ENCODE data around the gene TMPRSS6. TPM values are rescaled to one million over a fixed set of nuclear protein-coding genes. Genes with fewer than 3 reads are reported as not detected.

The TMPRSS6 gene
- total RNA-seq, 2 experiments from 2014 or later: 11.3 to 12.4 TPM

GRCh38 chr22:37111156-37111717, 1.7 kb upstream of the TMPRSS6 start:
- H3K9me3 Mint-ChIP-seq: no peaks in the 10 kb centered on the region
- CTCF ChIA-PET: no interaction called here
- TF ChIP-seq, protein P1, sequence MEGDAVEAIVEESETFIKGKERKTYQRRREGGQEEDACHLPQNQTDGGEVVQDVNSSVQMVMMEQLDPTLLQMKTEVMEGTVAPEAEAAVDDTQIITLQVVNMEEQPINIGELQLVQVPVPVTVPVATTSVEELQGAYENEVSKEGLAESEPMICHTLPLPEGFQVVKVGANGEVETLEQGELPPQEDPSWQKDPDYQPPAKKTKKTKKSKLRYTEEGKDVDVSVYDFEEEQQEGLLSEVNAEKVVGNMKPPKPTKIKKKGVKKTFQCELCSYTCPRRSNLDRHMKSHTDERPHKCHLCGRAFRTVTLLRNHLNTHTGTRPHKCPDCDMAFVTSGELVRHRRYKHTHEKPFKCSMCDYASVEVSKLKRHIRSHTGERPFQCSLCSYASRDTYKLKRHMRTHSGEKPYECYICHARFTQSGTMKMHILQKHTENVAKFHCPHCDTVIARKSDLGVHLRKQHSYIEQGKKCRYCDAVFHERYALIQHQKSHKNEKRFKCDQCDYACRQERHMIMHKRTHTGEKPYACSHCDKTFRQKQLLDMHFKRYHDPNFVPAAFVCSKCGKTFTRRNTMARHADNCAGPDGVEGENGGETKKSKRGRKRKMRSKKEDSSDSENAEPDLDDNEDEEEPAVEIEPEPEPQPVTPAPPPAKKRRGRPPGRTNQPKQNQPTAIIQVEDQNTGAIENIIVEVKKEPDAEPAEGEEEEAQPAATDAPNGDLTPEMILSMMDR (IDR thresholded peaks at IDR 0.05): no peak
- POLR2A ChIA-PET: no interaction called here
- DNase-seq (no peak), ATAC-seq (no peak)
- H3K27me3 Mint-ChIP-seq: no peaks in the 10 kb centered on the region
- H3K4me3 Mint-ChIP-seq: no peak overlapping the region
- H3K4me1 Mint-ChIP-seq (ENCODE audit: low read depth): peaks cover 13% of the 10 kb centered on the region
- intact Hi-C loops (cut with micrococcal nuclease): no loop called here
- no peak overlapping the region for H3K27ac Mint-ChIP-seq
- peaks cover 2% of the 10 kb centered on the region for H3K36me3 Mint-ChIP-seq (ENCODE audit: low read depth)

DNA sequence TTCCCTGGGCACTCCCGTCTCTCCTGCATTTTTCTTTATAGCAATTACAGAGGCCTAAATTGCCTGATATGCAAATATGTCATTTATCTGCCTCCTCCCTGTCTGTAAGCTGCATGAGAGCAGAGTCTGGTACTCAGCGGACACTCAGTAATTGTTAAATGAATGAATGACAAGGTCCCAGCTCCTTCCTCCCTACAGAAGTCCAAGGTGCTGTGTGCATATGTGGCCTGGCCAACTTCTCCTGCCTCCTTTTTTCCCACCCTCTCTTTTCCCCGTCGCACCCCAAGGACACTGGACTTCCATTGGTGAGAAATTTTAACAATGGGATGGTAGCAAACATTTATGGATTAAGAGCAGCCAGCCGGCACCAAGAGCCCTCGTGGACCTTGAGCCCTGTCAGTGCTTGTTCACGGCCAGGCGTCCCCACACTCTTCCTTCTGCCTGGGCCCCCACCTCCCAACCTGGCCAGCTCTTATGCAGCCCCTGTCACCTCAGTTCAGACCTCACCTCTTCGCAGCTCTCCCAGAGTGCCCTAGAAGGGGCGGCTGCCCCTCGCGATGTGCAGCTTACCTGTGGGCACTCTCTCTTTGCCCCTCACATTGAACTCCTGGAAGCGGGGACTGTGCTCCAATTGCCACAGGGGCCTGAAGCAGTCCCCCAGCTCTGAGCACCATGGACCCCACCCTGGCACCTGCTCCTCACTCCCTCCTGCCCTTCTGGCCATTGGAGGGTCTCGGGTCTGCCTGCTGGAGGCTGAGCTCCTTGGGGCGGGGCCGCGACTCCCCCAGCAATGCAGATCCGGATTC, 1.5 kb downstream of the TMPRSS6 start:
- ATAC-seq: no peak
- no peaks in the 10 kb centered on the region for H3K36me3 Mint-ChIP-seq (ENCODE audit: low read depth)
- intact Hi-C loops (cut with micrococcal nuclease): no loop called here
- no peaks in the 10 kb centered on the region for H3K9me3 Mint-ChIP-seq
- TF ChIP-seq, protein P1 (IDR thresholded peaks at IDR 0.05): no peak
- ChIA-PET CTCF (no interaction called here), POLR2A (no interaction called here)
- no peak for DNase-seq
- H3K27ac Mint-ChIP-seq: no peak overlapping the region
- H3K4me1 Mint-ChIP-seq (ENCODE audit: low read depth): peaks cover 6% of the 10 kb centered on the region
- no peak overlapping the region for H3K4me3 Mint-ChIP-seq
- H3K27me3 Mint-ChIP-seq: no peaks in the 10 kb centered on the region

- Mint-ChIP-seq H3K27ac (no peak overlapping the region), H3K36me3 (ENCODE audit: low read depth) (no peaks in the 10 kb centered on the region), H3K27me3 (no peaks in the 10 kb centered on the region), H3K9me3 (no peaks in the 10 kb centered on the region), H3K4me1 (ENCODE audit: low read depth) (peaks cover 8% of the 10 kb centered on the region), H3K4me3 (no peak overlapping the region)
- DNase-seq (no peak), ATAC-seq (peak; percentile 28)
- ChIA-PET CTCF (no interaction called here), POLR2A (interaction anchor here (1.0 to 1.1 kb wide), 2 partner anchors 10 to 16 kb away, joined by 3 to 7 read pairs; no protein-coding TSS in a partner anchor)
- intact Hi-C loops (cut with micrococcal nuclease): no loop called here
- TF ChIP-seq, protein P1 (IDR thresholded peaks at IDR 0.05): no peak
Measured at GRCh38 chr22:37105990-37106389, 3.5 kb downstream of the TMPRSS6 start.

- Mint-ChIP-seq H3K27ac (no peak overlapping the region), H3K9me3 (no peaks in the 10 kb centered on the region), H3K4me1 (ENCODE audit: low read depth) (peaks cover 17% of the 10 kb centered on the region), H3K27me3 (no peaks in the 10 kb centered on the region), H3K36me3 (ENCODE audit: low read depth) (no peaks in the 10 kb centered on the region), H3K4me3 (no peak overlapping the region)
- DNase-seq (no peak), ATAC-seq (no peak)
- TF ChIP-seq, protein P1 (IDR thresholded peaks at IDR 0.05): no peak
- POLR2A ChIA-PET: interaction anchor here (1.0 to 1.1 kb wide), 2 partner anchors 11 to 17 kb away, joined by 3 to 7 read pairs; no protein-coding TSS in a partner anchor
- intact Hi-C loops (cut with micrococcal nuclease): no loop called here
- CTCF ChIA-PET: interaction anchor here (1.3 kb wide), 1 partner anchor 11 kb away, joined by 4 read pairs; no protein-coding TSS in a partner anchor
Measured at GRCh38 chr22:37105154-37105553, 4.4 kb downstream of the TMPRSS6 start.
